ENCODE measurements around the gene GPR155. TPM values are rescaled to one million over a fixed set of nuclear protein-coding genes. Genes with fewer than 3 reads are reported as not detected.
"Not testable (repeated sequence)": the region's sequence is repeated elsewhere in the genome, so short reads cannot be mapped to it uniquely, and the experiment has no call there.

GPR155 gene
- total and polyA plus RNA-seq, 9 of the 15 experiments (the other 6 are each of a cell fraction or from before 2014, with no cell fraction given) = 0.04 to 0.40 (median 0.11) TPM; not detected in 1

GRCh38 chr2:174485045-174485444, 1.8 kb downstream of the GPR155 start:
- in situ Hi-C loops (cut with MboI); H3K4me1 ChIP-seq (replicated peaks in 1 of 2; ENCODE audit: control insufficient read depth in 2 of 2, insufficient read depth in 2 of 2, low read length in 2 of 2); FAIRE-seq; H3K9me3 ChIP-seq (replicated peaks; ENCODE audit: control insufficient read depth, insufficient read depth, low read depth, low read length); H3K79me2 ChIP-seq (ENCODE audit: control insufficient read depth, insufficient read depth, low read length); intact Hi-C loops (cut with micrococcal nuclease); H3K4me2 ChIP-seq (ENCODE audit: insufficient read depth, low read length); H3K9ac ChIP-seq (ENCODE audit: insufficient read depth in 1 of 2, low read depth in 2 of 2, low read length in 2 of 2); CTCF ChIA-PET (ENCODE audit: low intra/inter-chr PET ratio); ATAC-seq; H2AFZ ChIP-seq (ENCODE audit: low read depth, low read length); H3K27ac ChIP-seq (ENCODE audit: extremely low read depth, low read depth, low read length); H3K36me3 ChIP-seq (ENCODE audit: control insufficient read depth, insufficient read depth, low read length); H4K20me1 ChIP-seq (replicated peaks; ENCODE audit: control insufficient read depth, insufficient read depth, low read length); DNase-seq (ENCODE audit: extremely low read depth in 1 of 4, low spot score in 3 of 4); H3K4me3 ChIP-seq; BruUV-seq (replicated peaks); H3K9me1 ChIP-seq (ENCODE audit: control insufficient read depth, insufficient read depth, low read length): not testable (repeated sequence)
- 40% methylated on average over 9 of the region's 9 CpGs for WGBS (ENCODE audit: insufficient coverage, low coverage, missing lambda C conversion rate)
- POLR2A ChIA-PET = interaction anchor here (1.5 to 2.1 kb wide), 2 partner anchors 13 to 62 kb away, joined by 3 to 6 read pairs; no protein-coding TSS in a partner anchor
- H3K27me3 ChIP-seq (ENCODE audit: control insufficient read depth in 2 of 2, insufficient read depth in 2 of 2, low read length in 2 of 2) = peaks cover 15 to 28% of the 10 kb centered on the region in 2 experiments; a peak in 4 of 5 replicates
- peak; percentile 81 for TF ChIP-seq CBX2 (IDR thresholded peaks at IDR 0.05; ENCODE audit: insufficient read depth, low read length, poor library complexity, severe bottlenecking)
- TF ChIP-seq CBX8 (IDR thresholded peaks at IDR 0.05; ENCODE audit: borderline replicate concordance, extremely low read depth, low read depth, low read length, poor library complexity, severe bottlenecking) = peak; percentile 91

- Histone ChIP-seq H2AFZ (ENCODE audit: low read depth, low read length) (no peak overlapping the region), H3K4me3 (no peak overlapping the region), H3K4me2 (ENCODE audit: insufficient read depth, low read length) (no peak overlapping the region), H3K9me3 (replicated peaks; ENCODE audit: control insufficient read depth, insufficient read depth, low read depth, low read length) (peaks cover 4% of the 10 kb centered on the region; the same call in 1 of the 2 replicates), H3K9ac (ENCODE audit: insufficient read depth in 1 of 2, low read depth in 2 of 2, low read length in 2 of 2) (no peak overlapping the region), H3K4me1 (replicated peaks in 1 of 2; ENCODE audit: control insufficient read depth in 2 of 2, insufficient read depth in 2 of 2, low read length in 2 of 2) (peaks cover 3 to 10% of the 10 kb centered on the region in 2 experiments; a peak in 3 of 5 replicates), H3K27ac (ENCODE audit: extremely low read depth, low read depth, low read length) (no peak overlapping the region), H3K9me1 (ENCODE audit: control insufficient read depth, insufficient read depth, low read length) (no peaks in the 10 kb centered on the region), H3K36me3 (ENCODE audit: control insufficient read depth, insufficient read depth, low read length) (no peaks in the 10 kb centered on the region), H4K20me1 (replicated peaks; ENCODE audit: control insufficient read depth, insufficient read depth, low read length) (no peaks in the 10 kb centered on the region), H3K79me2 (ENCODE audit: control insufficient read depth, insufficient read depth, low read length) (no peaks in the 10 kb centered on the region), H3K27me3 (ENCODE audit: control insufficient read depth in 2 of 2, insufficient read depth in 2 of 2, low read length in 2 of 2) (peaks cover 15 to 28% of the 10 kb centered on the region in 2 experiments; a peak in 4 of 5 replicates)
- TF ChIP-seq PHF21A (IDR thresholded peaks at IDR 0.05; ENCODE audit: borderline replicate concordance, low read depth) (no peak), ZNF57 (CRISPR knock-in tag; IDR thresholded peaks at IDR 0.05) (no peak), NCOA1 (IDR thresholded peaks at IDR 0.05; ENCODE audit: low read depth) (no peak), ZNF79 (CRISPR knock-in tag; IDR thresholded peaks at IDR 0.05; ENCODE audit: low read depth) (no peak), MEF2A (IDR thresholded peaks at IDR 0.05; ENCODE audit: control insufficient read depth, low read depth, low read length) (no peak), ZNF175 (CRISPR knock-in tag; IDR thresholded peaks at IDR 0.05; ENCODE audit: low read depth) (no peak)
- no peak for FAIRE-seq
- ChIA-PET CTCF (ENCODE audit: low intra/inter-chr PET ratio) (no interaction called here), POLR2A (interaction anchor here (0.8 to 1.5 kb wide), 2 partner anchors 13 to 34 kb away, joined by 3 read pairs; no protein-coding TSS in a partner anchor)
- intact Hi-C loops (cut with micrococcal nuclease) (no loop called here), in situ Hi-C loops (cut with MboI) (no loop called here)
- no peak for ATAC-seq
- no peak for DNase-seq (ENCODE audit: extremely low read depth in 1 of 4, low spot score in 3 of 4)
- WGBS (ENCODE audit: insufficient coverage, low coverage, missing lambda C conversion rate) = 15% methylated on average over 2 of the region's 2 CpGs
- BruUV-seq (replicated peaks) = no TSS peak
These were observed 2.3 kb downstream of the GPR155 start for GRCh38 chr2:174484573-174484972.

Data from K562 (cell line).